Aorta (tissue), 5 donors: ENCODE measurements around the gene AVPR2. TPM values are rescaled to one million over a fixed set of nuclear protein-coding genes. Genes with fewer than 3 reads are reported as not detected.
A peak's percentile ranks its signal among the peaks of the same experiment; 100 is the strongest.

Experiments
- ATAC-seq: fragments of 200-7000 bp; cut with Tn5 transposase; one replicate; pipeline ENCODE4 v1.9.1; 2022; ENCODE audit warnings: moderate library complexity; ENCODE audit not compliant: low FRiP score
- DNase-seq, 2 donors: peaks; one replicate each; pipeline ENCODE4 v3.0.0-alpha.2; 2020
- H3K27ac ChIP-seq, 2 donors: one replicate each; pipeline ENCODE4 v1.5.1; 2013; ENCODE audit warnings: low read length in 2 of 2, mild to moderate bottlenecking in 2 of 2, moderate library complexity in 2 of 2, control low read depth in 1 of 2, inconsistent platforms in 1 of 2, low read depth in 1 of 2
- H3K27me3 ChIP-seq, 2 donors: one replicate each; pipeline ENCODE4 v1.6.1; 2013; ENCODE audit warnings: control low read depth in 1 of 2, low read length in 1 of 2, mild to moderate bottlenecking in 1 of 2, moderate library complexity in 1 of 2; ENCODE audit not compliant: insufficient read depth in 2 of 2, control insufficient read depth in 1 of 2
- H3K36me3 ChIP-seq, 2 donors: one replicate each; pipeline ENCODE4 v1.6.1; 2013; ENCODE audit warnings: control low read depth in 1 of 2, low read length in 1 of 2, mild to moderate bottlenecking in 1 of 2; ENCODE audit not compliant: insufficient read depth in 2 of 2, control insufficient read depth in 1 of 2
- H3K4me1 ChIP-seq, 2 donors: one replicate each; pipeline ENCODE4 v1.6.1; 2013; ENCODE audit warnings: low read length in 2 of 2, control low read depth in 1 of 2, mild to moderate bottlenecking in 1 of 2, moderate library complexity in 1 of 2; ENCODE audit not compliant: insufficient read depth in 2 of 2, control insufficient read depth in 1 of 2
- H3K4me3 ChIP-seq, 2 donors: one replicate each; pipeline ENCODE4 v1.5.1; 2013; ENCODE audit warnings: low read length in 2 of 2, control low read depth in 1 of 2, mild to moderate bottlenecking in 1 of 2
- H3K9me3 ChIP-seq: one replicate; pipeline ENCODE4 v1.6.1; 2013; ENCODE audit warnings: mild to moderate bottlenecking, low read length; ENCODE audit not compliant: control insufficient read depth
- WGBS, 2 donors: extraction: QIAGEN DNeasy Blood & Tissue Kit; methylation state at CpG; one replicate each; pipeline ENCODE4 v1.1.7; 2013; 5-methylcytosine and 5-hydroxymethylcytosine counted together
- intact Hi-C, 2 donors: fragments of 100-400 bp; cut with DNase I; formaldehyde crosslinking; loops; one replicate each; pipeline versions ENCODE4 v1.14.2 to v1.15.0; 2022
- polyA plus RNA-seq, 2 donors: library from polyadenylated mRNA; stranded (reverse); fragments of 200-250 nt; gene quantifications; one replicate each; pipeline ENCODE4 v1.2.3, GENCODE V29; 2013
- total RNA-seq, 2 donors: library from RNA; stranded (reverse); fragmentation: NEBNext Ultra II Directional; extraction: Animal tissue kit (Norgen Biotek cat#: 25700); gene quantifications; one replicate each; pipeline ENCODE4 v1.2.1, GENCODE V29; 2021
- donor health status: healthy with polysubstance abuse.
- donor health status: Bipolar disorder and iron deficiency.
- donor health status: DM: no; HTN: no; CAD: no.
- donor health status: DM: no; HTN: no; CAD: no.
- donor health status: DM: yes; HTN: yes; CAD: no.

AVPR2 gene
- total and polyA plus RNA-seq, 4 donors: 0.23 to 4.6 (median 3.0) TPM; not detected in 1

- 8 to 26% methylated on average over 26 to 32 of the region's 32 CpGs for WGBS, 2 donors
- intact Hi-C loops: loop anchor here in 1 of 2 donors (5.0 kb wide), 1 partner anchor 173 kb away; the partner anchor contains the start of gene PLXNB3
- peak; percentile 1 for ATAC-seq
These were observed 30.9 kb downstream of the AVPR2 start for GRCh38 chrX:153935326-153935851.

GRCh38 chrX:153937056-153937455 is 32.6 kb downstream of the AVPR2 start:
- ATAC-seq: no peak
- Histone ChIP-seq H3K4me3 (no peak overlapping the region), H3K27ac (no peak overlapping the region), H3K36me3 (no peaks in the 10 kb centered on the region), H3K27me3 (no peaks in the 10 kb centered on the region), H3K4me1 (no peaks in the 10 kb centered on the region), H3K9me3 (no peaks in the 10 kb centered on the region)
- no peak for DNase-seq
- 82 to 91% methylated on average over 3 of the region's 3 CpGs for WGBS, 2 donors
- intact Hi-C loops: loop anchor here in 1 of 2 donors (5.0 kb wide), 1 partner anchor 175 kb away; the partner anchor contains the start of gene PLXNB3

More at GRCh38 chrX:153935326-153935851, 30.9 kb downstream of the AVPR2 start:
- H3K36me3 ChIP-seq: no peaks in the 10 kb centered on the region
- DNase-seq: no peak
- H3K4me1 ChIP-seq: no peaks in the 10 kb centered on the region
- H3K4me3 ChIP-seq: no peak overlapping the region
- no peak overlapping the region for H3K27ac ChIP-seq
- H3K27me3 ChIP-seq: no peaks in the 10 kb centered on the region
- no peaks in the 10 kb centered on the region for H3K9me3 ChIP-seq

GRCh38 chrX:153938226-153938786 is 33.8 kb downstream of the AVPR2 start:
- Histone ChIP-seq H3K27me3 (no peaks in the 10 kb centered on the region), H3K36me3 (no peaks in the 10 kb centered on the region), H3K4me3 (no peak overlapping the region), H3K27ac (no peak overlapping the region), H3K4me1 (no peaks in the 10 kb centered on the region), H3K9me3 (no peaks in the 10 kb centered on the region)
- no peak for DNase-seq
- no peak for ATAC-seq
- intact Hi-C loops: loop anchor here in 1 of 2 donors (5.0 kb wide), 1 partner anchor 176 kb away; the partner anchor contains the start of gene PLXNB3
- 81 to 84% methylated on average over 10 of the region's 10 CpGs for WGBS, 2 donors

GRCh38 chrX:153939573-153939972 is 35.1 kb downstream of the AVPR2 start:
- Histone ChIP-seq H3K27me3 (no peaks in the 10 kb centered on the region), H3K36me3 (no peaks in the 10 kb centered on the region), H3K4me3 (no peak overlapping the region), H3K27ac (no peak overlapping the region), H3K4me1 (no peaks in the 10 kb centered on the region), H3K9me3 (no peaks in the 10 kb centered on the region)
- ATAC-seq (no peak), DNase-seq (no peak)
- 58 to 73% methylated on average over 7 of the region's 7 CpGs for WGBS, 2 donors
- intact Hi-C loops: loop anchor here in 1 of 2 donors (5.0 kb wide), 1 partner anchor 177 kb away; the partner anchor contains the start of gene PLXNB3

GRCh38 chrX:153941336-153942252 is 37.1 kb downstream of the AVPR2 start:
- no peak for ATAC-seq
- Histone ChIP-seq H3K4me3 (no peak overlapping the region), H3K4me1 (no peaks in the 10 kb centered on the region), H3K36me3 (no peaks in the 10 kb centered on the region), H3K27me3 (no peaks in the 10 kb centered on the region), H3K9me3 (no peaks in the 10 kb centered on the region), H3K27ac (no peak overlapping the region)
- intact Hi-C loops: loop anchor here in 1 of 2 donors (10.0 kb wide), 1 partner anchor 977 kb away; no protein-coding TSS in a partner anchor
- DNase-seq: no peak
- 52 to 82% methylated on average over 20 to 23 of the region's 23 CpGs for WGBS, 2 donors

GRCh38 chrX:153944140-153944799 is 39.8 kb downstream of the AVPR2 start, which contains the start of gene RENBP:
RENBP (minus strand) TSS chrX:153944643; CDS start chrX:153944610, 33 bp downstream.
- Histone ChIP-seq H3K36me3 (no peaks in the 10 kb centered on the region), H3K9me3 (no peaks in the 10 kb centered on the region), H3K4me3 (no peak within 1 kb of the TSS), H3K4me1 (no peaks in the 10 kb centered on the region), H3K27me3 (no peaks in the 10 kb centered on the region), H3K27ac (no peak within 1 kb of the TSS)
- DNase-seq (peak; percentile 79 to 83), ATAC-seq (no peak)
- WGBS, 2 donors: 33 to 46% methylated on average over 30 to 31 of the region's 31 CpGs
- intact Hi-C loops: loop anchor here in 1 of 2 donors (10.0 kb wide), 1 partner anchor 979 kb away; no protein-coding TSS in a partner anchor

GRCh38 chrX:153944800-153945150 is 40.3 kb downstream of the AVPR2 start:
- ATAC-seq (no peak), DNase-seq (no peak)
- intact Hi-C loops: loop anchor here in 1 of 2 donors (10.0 kb wide), 1 partner anchor 980 kb away; no protein-coding TSS in a partner anchor
- H3K9me3 ChIP-seq: no peaks in the 10 kb centered on the region
- no peaks in the 10 kb centered on the region for H3K36me3 ChIP-seq
- no peaks in the 10 kb centered on the region for H3K27me3 ChIP-seq
- 53 to 62% methylated on average over 6 of the region's 6 CpGs for WGBS, 2 donors
- no peaks in the 10 kb centered on the region for H3K4me1 ChIP-seq
- H3K4me3 ChIP-seq: no peak overlapping the region
- no peak overlapping the region for H3K27ac ChIP-seq
